Left kidney (tissue), 8 donors: Measurements from ENCODE around the gene LYG2. TPM values are rescaled to one million over a fixed set of nuclear protein-coding genes. Genes with fewer than 3 reads are reported as not detected.
"Not testable (repeated sequence)": the region's sequence is repeated elsewhere in the genome, so short reads cannot be mapped to it uniquely, and the experiment has no call there.

Experiments
- DNase-seq: peaks from one replicate; pipeline ENCODE4 v3.0.0-alpha.2; 2013
- long read RNA-seq, 8 donors: transcript quantifications; one replicate each; lab custom pipeline, GENCODE V29; 2026
- polyA plus RNA-seq: library from polyadenylated mRNA; unstranded; fragments of 120-200 nt; gene quantifications from one replicate; pipeline ENCODE4 v1.2.1, GENCODE V29; 2013; ENCODE audit not compliant: insufficient read length

The LYG2 gene, protein sequence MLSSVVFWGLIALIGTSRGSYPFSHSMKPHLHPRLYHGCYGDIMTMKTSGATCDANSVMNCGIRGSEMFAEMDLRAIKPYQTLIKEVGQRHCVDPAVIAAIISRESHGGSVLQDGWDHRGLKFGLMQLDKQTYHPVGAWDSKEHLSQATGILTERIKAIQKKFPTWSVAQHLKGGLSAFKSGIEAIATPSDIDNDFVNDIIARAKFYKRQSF
- polyA plus RNA-seq, result 1.0 TPM
- long read RNA-seq, donor 1, result 0 reads
- long read RNA-seq, donor 2, result 0 reads
- long read RNA-seq, donor 3, result 0 reads
- long read RNA-seq, donor 4, result 0 reads
- long read RNA-seq, donor 5, result 0 reads
- long read RNA-seq, donor 6, result 0 reads
- long read RNA-seq, donor 7, result 0 reads
- long read RNA-seq, donor 8, result 0 reads

DNA sequence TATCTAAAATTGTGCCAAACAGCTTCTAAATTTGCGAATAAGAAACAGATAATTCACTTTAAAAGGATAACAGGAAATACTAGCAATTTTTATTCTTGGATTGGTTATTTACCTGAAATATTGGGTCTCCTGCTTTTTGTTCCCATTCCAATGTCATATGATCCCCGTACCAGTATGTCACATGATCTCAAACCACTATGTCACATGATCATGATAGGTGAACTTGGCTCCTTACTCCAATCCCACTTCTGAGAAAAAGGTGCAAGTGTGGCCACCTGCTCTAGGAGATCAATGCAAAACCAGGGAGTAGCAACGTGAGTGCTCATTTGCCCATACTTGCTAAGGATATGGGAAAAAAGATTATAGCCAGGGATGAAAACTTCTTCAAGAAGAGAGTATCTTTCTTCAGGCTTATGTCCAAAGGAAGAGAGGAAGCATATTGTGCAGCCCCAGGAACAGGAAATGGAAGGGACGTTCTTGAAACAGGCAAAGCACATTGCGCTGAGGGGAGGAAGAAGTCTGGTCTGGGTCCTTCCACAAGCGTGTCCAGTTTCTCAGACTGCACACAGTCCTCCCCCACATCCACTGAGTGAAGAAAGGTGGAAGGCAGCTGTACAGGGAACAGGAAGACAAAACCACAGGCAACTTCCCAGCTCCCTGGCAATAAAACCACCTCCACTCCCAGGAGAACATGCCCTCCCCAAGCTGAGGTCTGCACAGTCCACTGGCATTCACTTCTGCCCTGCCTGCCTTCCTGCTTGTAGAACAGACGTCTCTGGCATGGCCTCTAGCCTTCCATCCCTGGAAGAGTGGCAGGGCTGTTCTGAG is at the start of gene LYG2:
LYG2 (minus strand) TSS at position 176 of the 828 bp plus-strand sequence. CDS start 1,406 bp downstream, outside the sequence.
- DNase-seq, result no peak

DNA sequence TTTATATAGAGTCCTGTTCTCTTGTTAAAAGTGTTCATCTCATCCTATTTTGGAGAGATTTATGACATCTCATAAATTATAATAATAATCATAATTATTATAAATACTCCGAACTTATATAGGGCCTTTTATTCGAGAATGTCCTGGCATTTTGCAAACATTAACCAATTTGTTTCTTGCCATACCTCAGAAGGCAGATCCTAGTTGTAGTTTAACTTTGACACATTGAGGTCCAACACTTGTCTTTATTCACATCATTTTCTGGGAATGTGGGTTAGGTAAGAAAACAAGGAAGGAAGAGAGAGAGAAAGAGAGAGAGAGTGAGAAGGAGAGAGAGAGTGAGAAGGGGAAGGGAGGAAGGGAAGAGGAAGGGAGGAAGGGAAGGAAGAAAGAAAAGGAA is 45.6 kb upstream of the LYG2 start, which contains the start of gene LYG1:
LYG1 (minus strand) TSS at position 101 of the 400 bp plus-strand sequence. CDS start 5,527 bp downstream, outside the sequence.
- not testable (repeated sequence) for DNase-seq

DNA sequence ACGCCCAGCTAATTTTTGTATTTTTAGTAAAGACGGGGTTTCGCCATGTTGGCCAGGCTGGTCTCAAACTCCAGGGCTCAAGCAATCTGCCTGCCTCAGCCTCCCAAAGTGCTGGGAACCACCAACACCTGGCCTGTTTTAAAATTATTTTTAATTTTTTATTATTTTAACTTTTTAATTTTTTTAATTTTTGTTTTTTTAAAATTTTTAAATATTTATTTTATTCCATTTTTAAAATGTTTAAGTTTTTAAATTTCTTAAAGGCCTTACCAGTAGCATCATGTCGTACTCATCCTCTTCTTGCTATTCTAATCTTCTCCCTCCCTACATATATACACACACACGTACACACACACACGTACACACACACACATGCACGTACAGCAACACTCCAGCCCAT is 44.1 kb upstream of the LYG2 start:
- no peak for DNase-seq

DNA sequence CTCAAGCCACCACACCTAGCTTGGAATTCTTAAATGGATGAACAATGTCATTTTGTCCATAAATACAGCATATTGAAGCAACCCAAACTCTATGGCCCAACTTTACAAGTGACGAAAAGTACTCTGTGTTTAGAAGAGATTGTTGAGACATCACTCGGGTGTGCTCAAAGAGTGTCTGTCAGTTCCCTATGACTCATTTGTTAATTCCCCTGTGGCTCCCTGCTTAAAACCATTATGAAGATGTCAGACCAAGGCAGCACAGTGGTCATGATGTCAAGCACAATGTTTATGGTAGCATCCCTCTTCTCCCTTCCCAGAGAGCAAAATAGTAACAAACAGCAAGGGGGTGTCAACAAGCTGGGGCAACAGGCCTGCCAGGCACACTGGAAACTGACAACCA is 42.5 kb upstream of the LYG2 start:
- no peak for DNase-seq

DNA sequence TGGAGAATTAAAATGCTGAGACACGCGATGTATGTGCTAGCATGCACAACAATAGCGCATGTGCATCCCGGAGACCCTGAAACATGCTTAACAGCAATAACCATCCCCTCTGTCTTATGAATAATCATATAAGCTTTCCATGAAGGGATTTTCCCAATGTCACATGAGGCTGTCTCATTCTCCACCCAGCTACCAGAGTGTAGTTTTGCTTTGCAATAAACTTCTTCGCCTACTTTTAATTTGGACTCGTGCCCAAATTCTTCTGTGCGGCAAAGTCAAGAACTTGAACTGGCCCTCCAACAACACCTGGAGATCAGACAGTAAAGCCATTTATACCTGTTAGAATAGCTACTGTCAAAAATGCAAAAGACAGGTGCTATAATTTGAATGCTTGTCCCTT is 30.1 kb upstream of the LYG2 start:
- DNase-seq, result no peak

DNA sequence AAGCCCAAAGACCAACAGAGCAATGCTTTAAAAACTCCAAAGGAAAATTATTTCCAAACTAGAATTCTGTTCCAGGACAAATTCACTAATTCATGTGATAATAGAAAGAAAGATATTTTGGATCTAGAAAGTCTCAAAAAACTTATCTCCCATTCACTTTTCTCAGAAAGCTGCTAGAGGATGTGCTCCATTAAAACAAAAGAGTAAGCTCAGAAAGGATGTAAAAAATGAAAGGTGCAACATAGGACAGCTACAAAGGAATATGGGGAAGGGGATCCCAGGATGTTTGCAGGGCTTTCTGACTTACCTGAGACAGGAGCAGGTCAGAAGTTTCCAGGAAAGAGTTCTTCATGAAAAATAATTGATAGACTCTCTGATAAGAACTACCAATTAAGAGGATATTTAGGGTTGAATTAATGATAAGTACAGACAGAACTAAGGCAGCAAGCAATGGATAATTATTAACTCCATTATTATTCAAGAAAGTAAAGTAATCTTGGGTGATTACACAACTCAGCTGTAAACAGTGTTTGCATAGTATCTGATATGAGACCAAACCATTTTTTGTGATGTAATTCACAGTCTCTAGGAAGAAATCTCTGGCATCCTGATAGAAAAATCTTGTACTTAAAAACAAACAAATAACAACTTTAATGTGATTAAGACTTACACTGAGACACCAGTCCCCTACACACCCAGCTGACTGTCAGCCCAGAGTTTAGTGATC is 24.7 kb upstream of the LYG2 start:
- DNase-seq, result no peak

DNA sequence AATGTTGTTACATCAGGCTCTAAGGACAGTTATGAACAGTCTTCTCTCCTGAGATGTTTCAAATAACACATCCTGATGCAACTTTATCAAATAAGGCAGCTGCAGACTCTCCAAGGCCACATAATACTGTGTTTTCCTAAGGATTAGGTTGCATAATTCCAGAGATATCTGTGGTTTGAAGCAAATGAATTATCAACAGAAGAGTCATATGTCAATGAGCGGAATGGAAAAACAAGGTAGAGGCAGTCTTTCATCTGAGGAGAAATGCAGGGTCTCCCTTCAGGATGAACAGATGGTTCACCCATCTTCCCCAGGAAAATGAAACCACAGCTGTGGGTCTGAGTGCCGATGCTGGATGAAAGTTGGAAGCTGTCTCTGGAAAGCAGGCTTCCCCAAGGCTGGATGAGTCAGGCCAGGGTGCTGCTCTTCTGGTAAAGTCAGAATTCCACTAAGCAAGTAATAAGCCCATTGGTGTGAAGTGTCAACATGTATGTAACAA is 23.4 kb upstream of the LYG2 start:
- DNase-seq, result no peak

DNA sequence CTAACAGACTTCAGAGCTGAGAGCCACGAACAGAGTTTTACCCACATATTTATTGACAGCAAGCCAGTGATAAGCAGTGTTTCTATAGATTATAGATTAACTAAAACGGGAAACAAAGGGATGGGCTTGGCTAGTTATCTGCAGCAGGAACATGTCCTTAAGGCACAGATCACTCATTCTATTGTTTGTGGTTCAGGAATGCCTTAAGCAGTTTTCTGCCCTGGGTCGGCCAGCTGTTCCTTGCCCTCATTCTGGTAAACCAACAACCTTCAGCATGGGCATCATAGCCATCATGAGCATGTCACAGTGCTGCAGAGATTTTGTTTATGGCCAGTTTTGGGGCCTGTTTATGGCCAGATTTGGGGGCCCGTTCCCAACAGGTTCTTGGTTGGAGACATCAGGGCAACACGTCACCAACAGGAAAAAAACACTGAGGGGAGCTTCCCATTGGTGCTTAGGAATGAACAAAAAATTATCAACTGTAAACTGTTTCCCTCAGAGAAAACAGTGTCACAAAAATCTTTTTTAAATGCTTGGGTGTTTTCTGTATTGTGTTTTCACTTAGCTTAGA is 22.8 kb upstream of the LYG2 start:
- not testable (repeated sequence) for DNase-seq

DNA sequence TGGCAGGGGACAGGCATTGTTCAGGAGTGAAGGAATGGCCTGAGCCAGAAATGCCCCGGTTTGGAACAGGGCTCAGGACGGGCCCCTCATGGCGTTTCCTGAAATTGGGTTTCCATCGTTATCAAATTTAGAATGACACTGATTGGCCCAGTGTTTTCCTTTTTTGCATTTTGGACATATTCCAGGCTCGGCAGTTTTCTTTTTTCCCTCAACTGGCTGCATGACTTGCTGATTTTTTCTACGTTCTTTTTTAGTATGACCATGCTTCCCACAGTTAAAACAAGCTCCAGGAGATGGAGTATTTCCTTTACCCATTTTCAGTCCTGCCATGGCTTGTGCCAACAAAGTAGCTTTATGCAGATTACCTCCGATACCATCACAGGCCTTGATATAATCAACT is 20.4 kb upstream of the LYG2 start:
- DNase-seq, result no peak

DNA sequence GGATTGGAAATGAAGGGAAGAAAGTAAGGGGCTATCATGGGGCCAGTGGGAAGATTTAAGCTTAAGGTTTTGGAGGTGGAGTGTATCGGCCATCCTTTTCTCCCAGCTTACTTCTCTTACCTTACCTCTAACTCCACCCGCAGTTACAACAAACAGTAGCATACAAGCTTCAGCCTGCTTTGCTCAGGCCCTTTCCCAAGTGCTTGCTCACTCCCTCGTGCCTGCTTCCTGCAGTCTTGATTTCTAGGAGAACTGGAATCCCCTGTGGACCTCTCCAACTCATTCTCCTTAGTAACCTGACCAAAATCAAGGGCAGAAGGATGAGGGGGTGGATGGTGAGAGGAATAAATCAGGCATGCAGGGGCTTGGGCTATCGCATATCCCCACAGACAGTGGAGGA is 5.8 kb upstream of the LYG2 start:
- DNase-seq, result peak; percentile 1

DNA sequence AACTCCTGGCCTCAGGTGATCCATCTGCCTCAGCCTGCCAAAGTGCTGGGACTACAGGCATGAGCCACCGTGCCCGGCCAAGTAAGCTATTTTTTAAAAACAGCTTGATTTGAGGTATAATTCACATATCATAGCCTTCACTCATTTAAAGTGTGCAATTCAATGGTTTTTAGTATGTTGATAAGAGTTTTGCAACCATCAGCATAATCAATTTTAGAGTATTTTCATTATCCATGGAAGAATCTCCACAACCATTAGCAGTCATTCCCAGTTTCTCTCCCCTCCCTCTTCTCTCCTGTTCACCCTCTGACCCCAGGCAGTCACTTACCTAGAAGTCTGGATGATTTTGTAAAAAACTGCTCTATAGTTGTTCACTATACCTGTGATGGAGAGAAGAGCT is 4.7 kb upstream of the LYG2 start:
- no peak for DNase-seq

DNA sequence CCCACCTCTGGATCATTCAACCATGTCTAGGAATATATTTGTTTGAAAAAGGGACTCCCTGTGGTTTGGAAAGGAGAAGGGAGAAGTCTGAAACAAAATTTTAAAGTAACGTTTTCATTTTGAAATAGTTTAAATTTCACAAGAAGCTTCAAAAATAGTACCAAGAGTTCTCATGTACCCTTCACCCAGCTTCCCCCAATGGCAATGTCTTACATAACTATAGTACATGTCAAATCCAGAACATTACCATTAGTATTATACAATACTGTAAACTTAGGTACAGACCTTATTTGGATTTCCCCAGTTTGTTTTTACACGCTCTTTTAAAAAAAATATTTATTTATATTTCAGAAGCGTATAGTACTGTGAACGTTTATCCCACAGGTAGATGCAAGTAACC is 4.0 kb upstream of the LYG2 start:
- no peak for DNase-seq

DNA sequence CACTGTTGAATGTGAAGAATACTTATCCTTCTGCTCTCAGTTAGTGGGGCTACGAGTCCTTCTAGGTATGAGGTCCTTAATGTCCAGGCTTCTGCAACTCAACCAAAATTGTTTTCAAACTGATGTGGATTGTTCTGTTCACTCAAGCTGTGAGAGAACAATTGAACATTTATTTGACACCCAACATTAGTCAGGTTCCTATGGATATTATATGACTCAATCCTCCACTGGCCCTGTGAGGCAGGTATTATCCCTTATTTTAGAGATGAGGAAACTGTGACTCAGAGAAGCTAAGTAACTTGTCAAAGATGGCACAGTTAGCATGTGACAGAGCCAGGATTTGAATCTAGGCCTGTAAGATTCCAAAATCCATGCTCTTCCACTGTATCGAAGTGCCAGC is 1.2 kb upstream of the LYG2 start:
- no peak for DNase-seq

DNA sequence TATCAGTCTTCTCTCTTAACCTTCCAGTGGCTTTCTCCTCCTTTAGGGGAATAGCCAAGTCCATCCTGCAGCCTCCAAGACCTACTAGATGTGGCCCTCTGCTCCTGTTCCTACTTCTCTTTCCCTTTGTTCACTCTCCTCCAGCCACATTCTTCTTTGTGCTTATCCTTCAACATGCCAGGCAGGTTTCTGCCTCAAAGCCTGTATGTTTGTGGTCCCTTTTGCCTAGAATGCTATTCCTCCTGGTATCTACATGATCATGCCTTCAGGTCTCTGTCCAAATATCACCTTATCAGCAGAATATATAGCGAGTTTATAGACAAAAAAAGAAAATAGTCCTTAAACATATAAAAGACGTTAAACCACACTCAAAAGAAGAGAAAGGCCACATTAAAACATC is 5.5 kb downstream of the LYG2 start:
- DNase-seq, result no peak

DNA sequence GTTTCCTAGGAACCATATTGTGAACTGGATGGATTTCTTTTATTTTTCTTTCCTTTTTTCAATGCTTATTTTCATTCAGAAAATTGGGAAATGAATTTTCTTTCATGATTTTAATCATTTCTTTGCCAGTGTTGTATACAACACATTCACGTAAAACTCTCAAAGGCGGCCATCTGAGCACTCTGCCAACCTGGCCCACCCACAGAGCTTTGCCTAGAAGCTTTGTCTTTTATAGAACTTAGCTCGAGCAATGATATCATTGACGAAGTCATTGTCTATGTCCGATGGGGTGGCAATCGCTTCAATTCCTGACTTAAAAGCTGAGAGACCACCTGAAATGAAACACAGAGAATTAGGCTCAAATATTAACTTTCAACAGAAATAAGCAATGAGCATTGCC is 13.3 kb downstream of the LYG2 start:
- no peak for DNase-seq

DNA sequence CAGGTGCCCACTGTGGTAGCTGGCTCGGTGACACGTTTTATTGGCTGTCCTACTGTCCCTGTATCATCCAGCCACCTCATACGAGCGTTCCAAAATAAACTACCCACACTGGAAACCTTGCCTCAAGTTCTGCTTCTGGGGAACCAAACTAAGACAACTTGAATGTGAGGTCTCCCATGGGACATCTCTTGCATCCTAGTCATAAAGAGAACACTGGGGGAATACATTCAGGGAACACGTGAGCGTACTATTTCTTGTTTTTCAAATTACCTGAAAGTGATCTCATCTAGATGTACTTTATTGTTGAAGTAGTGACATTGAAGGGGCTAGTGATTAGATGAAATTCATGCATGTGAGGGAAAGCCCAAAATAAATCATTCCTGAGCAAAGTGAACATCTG is 15.0 kb downstream of the LYG2 start:
- DNase-seq, result no peak

DNA sequence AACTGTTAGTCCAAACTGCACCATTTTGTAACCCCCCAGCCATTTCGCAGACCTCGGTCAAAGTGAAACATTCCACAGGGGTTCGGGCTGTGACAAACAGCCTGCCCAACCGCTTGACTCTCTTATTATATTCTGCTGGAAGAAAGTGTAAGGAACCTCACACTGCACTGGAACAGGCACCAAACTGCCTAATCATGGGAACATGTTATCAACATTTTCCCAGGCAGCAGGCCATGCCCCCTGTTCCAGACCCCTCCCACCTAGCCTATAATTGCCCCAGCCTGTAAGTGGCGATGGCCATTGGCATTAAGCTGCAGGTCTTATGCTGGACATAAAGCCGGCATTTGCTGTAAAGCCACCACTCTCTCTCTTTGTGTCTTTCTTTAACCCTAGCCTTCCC is 16.9 kb downstream of the LYG2 start:
- no peak for DNase-seq

DNA sequence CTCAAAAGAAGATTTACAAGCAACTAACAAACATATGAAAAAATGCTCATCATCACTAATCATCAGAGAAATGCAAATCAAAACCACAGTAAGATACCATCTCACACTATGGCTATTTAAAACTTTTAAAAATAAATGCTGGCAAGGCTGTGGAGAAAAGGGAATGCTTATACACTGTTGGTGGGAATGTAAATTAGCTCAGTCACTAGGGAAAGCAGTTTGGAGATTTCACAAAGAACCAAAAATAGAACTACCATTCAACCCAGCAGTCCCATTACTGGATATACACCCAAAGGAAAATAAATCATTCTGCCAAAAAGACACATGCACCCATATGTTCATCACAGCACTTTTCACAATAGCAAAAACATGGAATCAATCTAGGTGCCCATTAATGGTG is 22.3 kb downstream of the LYG2 start:
- DNase-seq, result not testable (repeated sequence)

DNA sequence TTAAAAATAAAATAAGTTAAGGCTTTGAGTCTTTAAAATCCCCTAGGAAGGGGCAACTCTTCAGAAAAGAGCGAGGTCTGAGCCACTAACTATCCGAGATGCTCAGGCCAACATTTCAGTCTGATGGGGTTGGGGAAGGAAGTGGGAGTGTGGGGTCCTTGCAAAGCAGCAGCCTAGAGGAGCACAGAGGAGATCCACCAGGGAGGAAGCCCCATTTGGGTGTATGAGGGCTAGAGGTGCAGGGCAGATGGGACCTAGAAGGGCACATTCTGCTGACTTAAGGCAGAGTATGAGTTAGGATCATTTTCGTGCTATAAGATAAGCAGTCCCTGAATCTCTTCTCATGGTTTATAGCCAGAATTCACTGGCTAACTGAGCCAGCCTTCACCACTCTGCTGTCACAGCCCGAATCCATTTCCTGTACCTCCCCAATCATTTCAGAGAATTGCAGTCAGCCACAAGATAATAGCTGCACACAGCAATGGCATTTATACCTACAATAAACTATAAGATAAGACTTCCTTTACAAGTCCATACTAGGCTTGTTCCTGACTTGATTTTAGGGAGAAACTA is 37.5 kb downstream of the LYG2 start:
- no peak for DNase-seq

DNA sequence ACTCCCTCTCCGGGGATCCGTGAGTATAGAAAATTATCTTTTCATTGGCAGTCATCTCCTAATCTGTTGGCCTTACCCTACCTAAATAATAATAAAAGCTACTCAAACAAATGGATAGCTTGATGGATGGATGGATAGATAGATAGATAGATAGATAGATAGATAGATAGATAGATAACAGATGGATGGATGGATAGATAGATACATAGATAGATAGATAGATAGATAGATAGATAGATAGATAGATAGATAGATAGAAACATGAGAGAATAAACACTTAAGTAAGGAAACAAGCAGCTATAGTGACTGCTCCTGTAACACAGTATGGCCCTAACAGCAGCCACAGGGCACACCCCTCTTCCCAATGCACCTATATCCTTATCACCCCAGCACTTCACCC is 39.4 kb downstream of the LYG2 start:
- no peak for DNase-seq

DNA sequence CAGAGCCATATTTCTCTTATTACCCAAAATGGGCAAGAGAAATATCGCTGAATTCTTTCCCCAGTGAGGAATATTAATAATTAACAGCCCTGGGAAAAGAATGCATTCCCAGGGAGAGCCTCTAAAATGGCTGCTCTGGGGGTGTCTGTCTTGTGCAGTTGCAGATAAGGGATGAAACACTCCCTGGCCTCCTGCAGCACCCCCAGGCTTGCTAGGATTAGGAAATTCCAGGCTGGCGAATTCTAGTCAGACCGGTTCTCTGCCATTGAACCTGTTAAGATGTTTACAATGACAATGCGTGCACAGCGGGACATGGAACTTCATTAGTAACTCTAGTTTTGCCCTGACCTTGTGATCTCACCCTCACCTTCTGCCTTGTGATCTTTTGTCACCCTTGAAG is 50.0 kb downstream of the LYG2 start:
- no peak for DNase-seq
